Activated naive CD4-positive, alpha-beta T cell treated with anti-CD3 and anti-CD28 coated beads for 36 hours (primary cell): ENCODE measurements around the gene RACK1. TPM values are rescaled to one million over a fixed set of nuclear protein-coding genes. Genes with fewer than 3 reads are reported as not detected.
A peak's percentile ranks its signal among the peaks of the same experiment; 100 is the strongest.

Source experiments
- CTCF ChIA-PET: fragments of 350-600 bp; sonication (Branson Sonifier 250); formaldehyde crosslinking; loops from one replicate; lab custom pipeline; 2021; ENCODE audit warnings: antibody characterized with exemption; lab: Charles Lee
- DNase-seq: peaks from one replicate; pipeline ENCODE4 v3.0.0-alpha.2; 2020
- H3K27ac Mint-ChIP-seq: one replicate; pipeline ENCODE4 v1.8.0; 2021; ENCODE audit warnings: mild to moderate bottlenecking, mixed read lengths
- H3K27me3 Mint-ChIP-seq: one replicate; pipeline ENCODE4 v1.8.0; 2021; ENCODE audit warnings: low read depth, mixed read lengths
- H3K36me3 Mint-ChIP-seq: one replicate; pipeline ENCODE4 v1.8.0; 2021; ENCODE audit warnings: low read depth, mixed read lengths
- H3K4me1 Mint-ChIP-seq: one replicate; pipeline ENCODE4 v1.8.0; 2021; ENCODE audit warnings: low read depth, mixed read lengths
- H3K4me3 Mint-ChIP-seq: one replicate; pipeline ENCODE4 v1.8.0; 2021; ENCODE audit warnings: mild to moderate bottlenecking, moderate library complexity, mixed read lengths
- H3K9me3 Mint-ChIP-seq: one replicate; pipeline ENCODE4 v1.8.0; 2021; ENCODE audit warnings: mixed read lengths
- intact Hi-C: fragments of 100-400 bp; cut with micrococcal nuclease; formaldehyde crosslinking; loops from one replicate; pipeline ENCODE4 v1.15.1; 2023
- total RNA-seq, 2 experiments: library from RNA; stranded (reverse); gene quantifications; one replicate each; pipeline ENCODE4 v1.2.3, GENCODE V29; 2021

RACK1 gene
- total RNA-seq, 2 experiments from 2014 or later: 3,176 to 3,362 TPM

- no peaks in the 10 kb centered on the region for H3K9me3 Mint-ChIP-seq
- intact Hi-C loops: no loop called here
- CTCF ChIA-PET: interaction anchor here (1.0 kb wide), 1 partner anchor 10 kb away, joined by 6 read pairs; no protein-coding TSS in a partner anchor
- no peak for DNase-seq
- no peaks in the 10 kb centered on the region for H3K27me3 Mint-ChIP-seq
- peak overlapping the region; percentile 33 for H3K27ac Mint-ChIP-seq
- no peak overlapping the region for H3K4me3 Mint-ChIP-seq
- peaks cover 44% of the 10 kb centered on the region for H3K4me1 Mint-ChIP-seq
- H3K36me3 Mint-ChIP-seq: peaks cover 67% of the 10 kb centered on the region
Observed at GRCh38 chr5:181236954-181237641, 6.6 kb downstream of the RACK1 start.

DNA sequence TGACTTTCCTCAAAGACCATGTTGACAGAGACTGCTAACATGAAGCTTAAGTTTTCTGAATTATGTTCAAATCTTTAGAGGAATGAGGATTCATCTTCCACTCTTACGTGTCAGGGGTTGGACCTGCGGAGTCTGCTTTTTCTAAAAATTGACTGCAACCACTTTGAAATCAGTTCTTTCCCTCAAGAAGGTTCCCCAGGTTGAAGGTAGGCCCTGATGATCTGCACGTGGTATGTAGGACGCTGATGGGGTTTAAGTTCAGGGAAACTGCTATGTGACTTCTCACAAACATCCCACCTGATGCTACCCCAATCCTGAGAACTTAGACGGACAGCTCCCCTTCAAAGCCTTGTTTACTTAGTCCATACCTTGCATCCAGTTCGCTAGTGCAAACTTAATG, 7.2 kb downstream of the RACK1 start:
- H3K4me1 Mint-ChIP-seq: peaks cover 38% of the 10 kb centered on the region
- CTCF ChIA-PET: interaction anchor here (1.0 kb wide), 1 partner anchor 9 kb away, joined by 6 read pairs; no protein-coding TSS in a partner anchor
- H3K27me3 Mint-ChIP-seq: no peaks in the 10 kb centered on the region
- H3K4me3 Mint-ChIP-seq: no peak overlapping the region
- peak overlapping the region; percentile 26 for H3K27ac Mint-ChIP-seq
- DNase-seq: no peak
- peaks cover 65% of the 10 kb centered on the region for H3K36me3 Mint-ChIP-seq
- no peaks in the 10 kb centered on the region for H3K9me3 Mint-ChIP-seq
- intact Hi-C loops: no loop called here

GRCh38 chr5:181235689-181236366, 7.9 kb downstream of the RACK1 start:
- Mint-ChIP-seq H3K4me3 (no peak overlapping the region), H3K36me3 (peaks cover 60% of the 10 kb centered on the region), H3K27ac (peak overlapping the region; percentile 70), H3K9me3 (no peaks in the 10 kb centered on the region), H3K4me1 (peaks cover 33% of the 10 kb centered on the region), H3K27me3 (no peaks in the 10 kb centered on the region)
- intact Hi-C loops: no loop called here
- no peak for DNase-seq
- CTCF ChIA-PET: interaction anchor here (1.0 to 1.8 kb wide), 2 partner anchors 8 to 10 kb away, joined by 5 to 6 read pairs; no protein-coding TSS in a partner anchor

DNA sequence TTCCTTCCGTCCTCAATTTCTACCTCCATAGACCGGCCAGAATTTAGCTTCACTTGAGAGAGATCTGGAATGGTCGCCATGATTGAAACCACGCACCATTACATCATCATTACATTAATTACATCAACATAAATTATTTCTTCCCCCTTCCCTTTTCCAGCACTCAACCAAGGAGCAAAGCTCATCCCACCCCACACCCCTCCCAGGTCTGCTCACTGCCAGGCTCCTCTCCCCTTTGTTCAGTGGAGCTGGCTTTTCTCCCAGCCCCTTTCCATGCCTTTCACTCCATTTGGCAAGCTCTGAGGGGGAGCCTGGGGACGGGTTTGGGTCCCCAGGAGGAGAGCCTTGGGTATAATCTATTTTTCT, 8.4 kb downstream of the RACK1 start:
- intact Hi-C loops: no loop called here
- no peaks in the 10 kb centered on the region for H3K9me3 Mint-ChIP-seq
- peaks cover 33% of the 10 kb centered on the region for H3K4me1 Mint-ChIP-seq
- peak overlapping the region; percentile 70 for H3K27ac Mint-ChIP-seq
- H3K4me3 Mint-ChIP-seq: no peak overlapping the region
- H3K36me3 Mint-ChIP-seq: peaks cover 56% of the 10 kb centered on the region
- CTCF ChIA-PET: interaction anchor here (1.8 kb wide), 1 partner anchor 9 kb away, joined by 5 read pairs; no protein-coding TSS in a partner anchor
- no peak for DNase-seq
- no peaks in the 10 kb centered on the region for H3K27me3 Mint-ChIP-seq

GRCh38 chr5:181234455-181235306, 9.0 kb downstream of the RACK1 start:
- CTCF ChIA-PET: interaction anchor here (1.8 kb wide), 1 partner anchor 9 kb away, joined by 5 read pairs; no protein-coding TSS in a partner anchor
- intact Hi-C loops: no loop called here
- H3K36me3 Mint-ChIP-seq: peaks cover 51% of the 10 kb centered on the region
- no peaks in the 10 kb centered on the region for H3K9me3 Mint-ChIP-seq
- DNase-seq: no peak
- peaks cover 33% of the 10 kb centered on the region for H3K4me1 Mint-ChIP-seq
- H3K27ac Mint-ChIP-seq: peak overlapping the region; percentile 70
- H3K27me3 Mint-ChIP-seq: no peaks in the 10 kb centered on the region
- H3K4me3 Mint-ChIP-seq: no peak overlapping the region

DNA sequence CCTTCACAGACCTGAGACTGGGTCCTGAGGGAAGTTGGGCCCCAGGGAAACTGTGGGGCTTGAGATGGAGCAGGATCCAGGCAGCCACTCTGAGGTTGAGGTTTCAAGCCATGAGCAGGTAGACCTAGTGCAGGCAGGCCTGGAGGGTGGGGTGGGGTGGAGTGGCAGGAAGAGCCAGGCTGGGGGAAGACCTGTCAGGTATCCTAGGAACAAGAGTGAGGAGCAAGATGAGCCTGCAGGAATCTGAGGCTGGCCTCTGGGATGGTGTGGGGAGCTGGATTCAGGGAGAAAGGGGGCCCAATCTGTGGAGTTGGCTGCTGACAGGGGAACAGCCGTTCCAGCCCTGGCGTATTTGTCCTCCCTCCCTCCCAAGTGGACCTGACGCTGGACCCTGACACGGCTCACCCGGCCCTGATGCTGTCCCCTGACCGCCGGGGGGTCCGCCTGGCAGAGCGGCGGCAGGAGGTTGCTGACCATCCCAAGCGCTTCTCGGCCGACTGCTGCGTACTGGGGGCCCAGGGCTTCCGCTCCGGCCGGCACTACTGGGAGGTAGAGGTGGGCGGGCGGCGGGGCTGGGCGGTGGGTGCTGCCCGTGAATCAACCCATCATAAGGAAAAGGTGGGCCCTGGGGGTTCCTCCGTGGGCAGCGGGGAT, 9.8 kb downstream of the RACK1 start:
- DNase-seq: no peak
- CTCF ChIA-PET: no interaction called here
- no peak overlapping the region for H3K4me3 Mint-ChIP-seq
- H3K36me3 Mint-ChIP-seq: peaks cover 51% of the 10 kb centered on the region
- H3K27ac Mint-ChIP-seq: no peak overlapping the region
- intact Hi-C loops: no loop called here
- no peaks in the 10 kb centered on the region for H3K27me3 Mint-ChIP-seq
- H3K9me3 Mint-ChIP-seq: no peaks in the 10 kb centered on the region
- peaks cover 32% of the 10 kb centered on the region for H3K4me1 Mint-ChIP-seq

DNA sequence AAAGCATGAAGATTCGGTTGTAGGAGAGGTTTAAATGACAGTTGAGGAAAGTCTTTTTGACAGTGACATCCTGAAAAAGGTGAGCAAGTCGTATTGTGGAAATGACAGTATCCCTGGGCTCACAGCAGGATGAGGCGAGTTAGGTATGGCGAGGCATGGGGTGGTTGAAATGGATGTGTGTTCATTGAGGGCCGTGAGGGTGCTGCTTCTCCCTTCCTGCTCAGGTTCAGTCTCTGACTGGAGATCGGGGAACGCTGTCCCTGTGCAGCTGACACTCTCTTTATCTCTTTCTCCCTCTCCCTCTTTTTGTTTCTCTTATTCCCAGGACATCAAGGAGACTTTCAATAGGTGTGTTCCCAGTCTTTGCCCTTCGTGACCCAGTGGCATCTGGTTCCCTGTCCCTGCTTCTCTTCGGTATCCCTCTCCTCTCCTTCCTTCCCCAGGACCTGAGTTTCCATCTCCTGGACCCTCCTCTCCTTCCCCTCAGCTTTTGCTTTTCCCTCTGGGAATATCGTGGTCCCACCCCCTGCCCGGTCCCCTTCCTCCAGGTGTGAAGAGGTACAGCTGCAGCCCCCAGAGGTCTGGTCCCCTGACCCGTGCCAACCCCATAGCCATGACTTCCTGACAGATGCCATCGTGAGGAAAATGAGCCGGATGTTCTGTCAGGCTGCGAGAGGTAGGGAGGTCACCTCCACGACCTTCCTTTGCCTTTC, 10.5 kb downstream of the RACK1 start:
- CTCF ChIA-PET: interaction anchor here (0.7 kb wide), 1 partner anchor 10 kb away, joined by 3 read pairs; the partner anchor contains the start of gene TRIM41
- Mint-ChIP-seq H3K4me1 (peaks cover 27% of the 10 kb centered on the region), H3K4me3 (no peak overlapping the region), H3K27me3 (no peaks in the 10 kb centered on the region), H3K27ac (peak overlapping the region; percentile 19), H3K36me3 (peaks cover 44% of the 10 kb centered on the region), H3K9me3 (no peaks in the 10 kb centered on the region)
- no peak for DNase-seq
- intact Hi-C loops: no loop called here

GRCh38 chr5:181232593-181232992, 11.1 kb downstream of the RACK1 start:
- Mint-ChIP-seq H3K36me3 (peaks cover 38% of the 10 kb centered on the region), H3K4me3 (no peak overlapping the region), H3K27ac (no peak overlapping the region), H3K4me1 (peaks cover 21% of the 10 kb centered on the region), H3K27me3 (no peaks in the 10 kb centered on the region), H3K9me3 (no peaks in the 10 kb centered on the region)
- no peak for DNase-seq
- CTCF ChIA-PET: interaction anchor here (0.7 kb wide), 1 partner anchor 9 kb away, joined by 3 read pairs; the partner anchor contains the start of gene TRIM41
- intact Hi-C loops: no loop called here

GRCh38 chr5:181231432-181231831, 12.3 kb downstream of the RACK1 start:
- peaks cover 21% of the 10 kb centered on the region for H3K4me1 Mint-ChIP-seq
- CTCF ChIA-PET: no interaction called here
- H3K27me3 Mint-ChIP-seq: no peaks in the 10 kb centered on the region
- DNase-seq: no peak
- no peaks in the 10 kb centered on the region for H3K9me3 Mint-ChIP-seq
- H3K36me3 Mint-ChIP-seq: peaks cover 26% of the 10 kb centered on the region
- intact Hi-C loops: no loop called here
- peak overlapping the region; percentile 65 for H3K27ac Mint-ChIP-seq
- H3K4me3 Mint-ChIP-seq: no peak overlapping the region

DNA sequence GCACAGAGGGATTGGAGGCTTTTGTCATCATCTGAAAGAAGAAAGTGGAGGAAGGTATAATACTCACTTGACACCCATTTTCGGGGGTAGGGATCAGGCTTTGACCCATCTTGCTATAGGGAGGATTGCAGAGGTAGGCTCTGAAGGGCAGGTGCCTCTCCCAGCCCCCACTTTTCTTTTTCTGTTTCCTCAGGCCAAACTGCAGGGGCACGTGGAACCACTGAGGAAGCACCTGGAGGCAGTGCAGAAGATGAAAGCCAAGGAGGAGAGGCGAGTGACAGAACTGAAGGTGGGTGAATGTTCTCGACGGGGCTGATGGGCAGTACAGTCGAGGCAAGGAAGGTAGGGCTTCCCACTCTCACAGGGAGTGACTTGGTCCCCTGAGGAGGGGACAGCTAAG, 13.2 kb downstream of the RACK1 start:
- no peaks in the 10 kb centered on the region for H3K27me3 Mint-ChIP-seq
- no peak overlapping the region for H3K4me3 Mint-ChIP-seq
- intact Hi-C loops: no loop called here
- CTCF ChIA-PET: no interaction called here
- H3K4me1 Mint-ChIP-seq: peaks cover 27% of the 10 kb centered on the region
- DNase-seq: no peak
- no peaks in the 10 kb centered on the region for H3K9me3 Mint-ChIP-seq
- H3K27ac Mint-ChIP-seq: peak overlapping the region; percentile 31
- H3K36me3 Mint-ChIP-seq: peaks cover 22% of the 10 kb centered on the region

GRCh38 chr5:181229996-181230395, 13.7 kb downstream of the RACK1 start:
- no peak overlapping the region for H3K4me3 Mint-ChIP-seq
- H3K9me3 Mint-ChIP-seq: no peaks in the 10 kb centered on the region
- no peak for DNase-seq
- peak overlapping the region; percentile 55 for H3K27ac Mint-ChIP-seq
- H3K4me1 Mint-ChIP-seq: peaks cover 31% of the 10 kb centered on the region
- no peaks in the 10 kb centered on the region for H3K27me3 Mint-ChIP-seq
- CTCF ChIA-PET: no interaction called here
- peaks cover 19% of the 10 kb centered on the region for H3K36me3 Mint-ChIP-seq
- intact Hi-C loops: no loop called here
